Measurements from ENCODE around the gene PYGB.
"Not testable (repeated sequence)": the region's sequence is repeated elsewhere in the genome, so short reads cannot be mapped to it uniquely, and the experiment has no call there.

Gene PYGB

GRCh38 chr20:25249198-25249931 lies 1.5 kb downstream of the PYGB start:
- no peak for DNase-seq

- no peak for DNase-seq
These were observed 2.6 kb downstream of the PYGB start for GRCh38 chr20:25250508-25250907.

GRCh38 chr20:25251019-25251418 lies 3.1 kb downstream of the PYGB start:
- no peak for DNase-seq

- DNase-seq, result no peak
These were observed 3.7 kb downstream of the PYGB start for GRCh38 chr20:25251558-25251957.

DNA sequence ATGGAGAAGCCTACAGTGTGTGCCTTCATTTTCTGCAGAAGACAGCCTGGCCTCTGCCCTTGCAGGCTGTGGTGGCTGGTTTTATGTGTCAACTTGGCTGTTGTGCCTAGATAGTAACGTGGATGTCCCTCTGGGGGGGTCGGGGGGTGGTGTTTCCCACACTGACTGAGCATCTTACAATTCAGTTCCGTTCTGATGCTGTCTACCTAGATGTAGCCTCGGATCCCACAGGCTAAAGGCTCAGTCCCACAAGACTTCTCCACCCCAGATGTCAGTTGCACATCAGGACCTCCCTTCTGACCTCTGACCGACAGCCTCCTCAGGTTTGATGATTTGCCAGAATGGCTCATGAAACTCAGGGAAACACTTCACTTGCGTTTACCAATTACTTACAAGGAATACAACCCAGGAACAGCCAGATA lies 4.4 kb downstream of the PYGB start:
- no peak for DNase-seq

- DNase-seq, result no peak
These were observed 5.0 kb downstream of the PYGB start for GRCh38 chr20:25252686-25253421.

DNA sequence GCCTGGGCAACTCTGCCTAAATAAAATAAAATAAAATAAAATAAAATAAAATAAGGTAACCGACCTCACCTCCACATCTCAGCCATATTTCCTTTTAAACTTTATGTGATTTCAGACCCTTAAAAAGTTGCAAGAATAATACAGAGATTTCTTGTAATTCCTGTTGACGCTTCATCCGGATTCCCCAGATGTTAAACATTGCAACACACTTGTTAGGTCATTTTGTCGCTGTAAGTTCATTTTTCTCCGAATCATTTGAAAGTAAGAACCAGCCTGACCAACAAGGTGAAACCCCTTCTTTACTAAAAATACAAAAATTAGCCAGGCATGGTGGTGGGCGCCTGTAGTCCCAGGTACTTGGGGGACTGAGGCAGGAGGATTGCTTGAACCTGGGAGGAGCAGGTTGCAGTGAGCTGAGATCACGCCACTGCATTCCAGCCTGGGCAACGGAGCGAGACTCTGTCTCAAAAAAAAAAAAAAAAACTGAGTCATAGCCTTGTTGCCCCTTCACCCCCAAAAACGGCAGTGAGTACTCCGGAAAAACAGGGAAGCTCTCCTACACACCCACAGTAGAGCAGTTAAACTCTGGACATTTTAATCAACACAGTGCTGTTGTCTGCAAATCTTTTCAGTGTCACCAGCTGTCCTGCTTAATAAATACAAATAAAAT lies 5.9 kb downstream of the PYGB start:
- DNase-seq, result no peak

GRCh38 chr20:25254571-25254970 lies 6.7 kb downstream of the PYGB start:
- DNase-seq, result no peak

- no peak for DNase-seq
These were observed 7.2 kb downstream of the PYGB start for GRCh38 chr20:25254986-25255680.

- no peak for DNase-seq
These were observed 8.5 kb downstream of the PYGB start for GRCh38 chr20:25256226-25256859.

DNA sequence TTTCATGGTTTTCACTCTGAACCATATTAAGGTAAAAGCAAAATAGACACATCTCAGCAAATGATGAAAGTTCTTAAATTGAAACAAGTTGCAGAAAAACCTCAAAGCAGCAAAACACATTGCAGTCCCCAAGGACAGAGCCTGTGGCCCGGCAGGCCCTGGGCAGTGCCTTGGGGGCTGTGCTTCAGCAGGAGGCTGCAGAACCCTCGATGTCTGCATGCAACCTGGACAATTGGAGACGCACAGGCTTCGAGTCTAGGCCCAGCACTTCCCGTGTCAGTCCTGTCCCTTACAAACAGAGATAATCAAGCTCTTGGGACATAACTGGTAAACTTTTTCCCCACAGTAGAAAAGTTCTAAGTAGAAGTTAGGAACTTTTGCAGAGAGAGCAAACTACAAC lies 9.2 kb downstream of the PYGB start:
- no peak for DNase-seq

DNA sequence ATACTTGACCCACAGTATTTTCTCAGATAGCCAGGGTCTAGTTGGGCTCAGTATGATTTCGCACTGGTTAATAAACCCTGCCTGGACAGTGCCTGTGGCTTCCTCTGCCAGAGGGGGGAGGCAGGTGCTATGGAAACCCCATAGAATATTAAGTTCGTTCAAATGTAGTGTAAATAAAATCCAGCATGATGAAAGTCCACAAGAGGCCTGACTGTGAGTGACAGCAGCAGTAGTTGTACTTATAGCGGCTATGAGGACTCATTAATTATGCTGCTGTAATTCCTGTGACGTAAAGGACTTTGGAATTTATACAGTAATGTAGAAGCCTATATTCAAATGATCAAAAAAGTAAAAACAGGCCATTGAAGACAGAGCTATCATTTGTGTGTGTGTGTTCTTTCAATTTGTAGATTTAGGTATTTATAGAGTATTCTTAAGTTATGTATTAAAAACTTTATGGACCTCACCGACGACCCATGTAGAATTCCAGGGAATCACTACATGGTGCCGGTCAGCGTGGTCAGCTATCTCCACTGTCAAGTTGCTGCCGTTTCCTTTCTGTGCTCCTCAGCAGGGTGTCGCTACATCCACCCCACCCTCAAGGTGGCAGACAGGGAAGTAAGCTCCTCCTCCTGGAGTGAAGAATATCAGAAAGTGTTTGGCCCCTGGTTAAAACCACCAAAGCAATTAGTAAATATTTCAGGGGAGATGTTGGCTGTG lies 10.0 kb downstream of the PYGB start:
- peak; percentile 17 to 25 for DNase-seq

GRCh38 chr20:25258476-25258805 lies 10.6 kb downstream of the PYGB start:
- no peak for DNase-seq

DNA sequence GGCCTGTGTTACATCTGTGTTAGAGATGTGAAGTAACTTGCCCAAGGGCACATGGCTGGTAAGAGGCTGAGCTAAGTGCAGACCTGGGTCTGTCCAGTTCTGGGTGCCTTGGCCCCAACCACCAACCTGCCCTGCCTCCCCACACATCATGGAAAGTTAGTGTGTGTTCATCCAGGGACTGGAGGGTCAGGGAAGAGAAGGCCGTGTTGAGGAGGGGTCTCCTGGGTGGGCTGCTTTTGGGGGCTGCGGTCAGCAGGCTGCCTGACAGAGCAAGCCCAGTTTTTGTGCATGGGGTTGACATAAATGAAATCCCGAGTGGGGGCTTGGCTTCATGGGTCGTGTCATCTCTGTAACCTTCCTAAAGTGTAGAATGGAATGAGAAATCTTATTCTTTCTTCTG lies 10.9 kb downstream of the PYGB start:
- DNase-seq, result no peak

GRCh38 chr20:25259358-25259757 lies 11.5 kb downstream of the PYGB start:
- no peak for DNase-seq

DNA sequence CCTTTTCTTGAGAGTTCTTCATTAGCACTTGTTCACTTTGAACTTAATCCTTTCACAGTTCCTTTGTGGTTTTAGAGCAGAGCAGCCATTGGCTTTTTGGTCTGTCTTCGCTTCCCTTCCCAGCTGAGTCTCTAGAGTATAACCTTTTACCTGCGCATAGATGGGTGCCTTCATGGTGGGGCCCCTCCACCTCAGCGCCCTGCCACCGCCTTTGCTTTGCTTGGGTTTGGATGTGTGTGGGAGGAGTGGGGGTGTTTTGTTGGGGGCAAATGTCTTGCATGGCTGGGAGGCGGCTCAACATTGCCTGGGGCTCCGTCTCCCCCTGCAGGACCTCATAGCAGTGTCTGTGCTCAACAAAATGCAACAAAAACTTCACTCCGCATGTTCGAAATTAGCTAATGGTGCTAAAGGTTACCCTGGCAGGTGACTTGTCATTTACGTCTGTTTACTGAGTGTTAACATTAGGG lies 11.9 kb downstream of the PYGB start:
- DNase-seq, result no peak

DNA sequence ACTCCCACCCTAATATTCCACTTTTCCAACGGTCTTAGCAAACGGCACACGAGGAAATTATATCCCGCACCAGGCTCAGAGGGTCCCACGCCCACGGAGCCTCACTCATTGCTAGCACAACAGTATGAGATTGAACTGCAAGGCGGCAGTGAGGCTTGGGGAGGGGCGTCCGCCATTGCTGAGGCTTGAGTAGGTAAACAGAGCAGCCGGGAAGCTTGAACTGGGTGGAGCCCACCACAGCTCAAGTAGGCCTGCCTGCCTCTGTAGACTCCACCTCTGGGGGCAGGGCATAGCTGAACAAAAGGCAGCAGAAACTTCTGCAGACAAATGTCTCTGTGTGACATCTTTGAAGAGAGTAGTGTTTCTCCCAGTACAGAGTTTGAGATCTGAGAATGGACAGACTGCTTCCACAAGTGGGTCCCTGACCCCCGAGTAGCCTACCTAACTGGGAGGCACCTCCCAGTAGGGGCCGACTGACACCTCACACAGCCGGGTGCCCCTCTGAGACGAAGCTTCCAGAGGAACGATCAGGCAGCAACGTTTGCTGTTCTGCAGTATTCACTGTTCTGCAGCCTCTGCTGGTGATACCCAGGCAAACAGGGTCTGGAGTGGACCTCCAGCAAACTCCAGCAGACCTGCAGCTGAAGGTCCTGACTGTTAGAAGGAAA lies 13.0 kb downstream of the PYGB start:
- not testable (repeated sequence) for DNase-seq

GRCh38 chr20:25269057-25269832 lies 21.4 kb downstream of the PYGB start:
- no peak for DNase-seq

GRCh38 chr20:25269833-25270170 lies 21.9 kb downstream of the PYGB start:
- DNase-seq, result no peak

DNA sequence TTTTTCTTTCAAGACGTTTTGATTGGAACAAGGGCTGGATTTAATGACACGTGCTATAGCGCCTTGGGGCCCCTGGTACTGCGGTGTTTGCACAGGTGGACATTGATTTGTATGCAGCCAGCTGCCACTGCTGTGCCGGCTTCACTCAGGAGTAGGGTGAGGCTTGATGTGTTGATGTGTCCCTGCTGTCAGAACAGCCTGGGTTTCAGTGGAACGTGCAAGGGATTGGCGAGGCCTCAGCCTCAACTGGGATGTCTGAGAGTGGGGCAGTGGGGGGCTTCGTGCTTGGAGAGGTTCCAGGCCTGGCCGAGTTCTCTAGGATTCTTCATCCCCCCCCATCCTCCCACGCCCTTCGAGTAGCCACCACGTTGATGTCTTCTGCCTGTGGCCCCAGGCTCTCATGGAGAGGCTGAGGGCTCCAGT lies 23.0 kb downstream of the PYGB start:
- peak; percentile 79 to 89 for DNase-seq
